HEK293 (cell line): ENCODE data around the gene STUM.

Experiments used
- BCL11A ChIP-seq: fragments of 450-650 bp; formaldehyde crosslinking; IDR thresholded peaks from 2 replicates; pipeline ENCODE4 v1.5.1; 2016; ENCODE audit warnings: low read depth, missing biosample characterization, missing genetic modification characterization
- IKZF3 ChIP-seq: fragments of 450-650 bp; IDR thresholded peaks from 2 replicates; pipeline ENCODE4 v1.5.0; 2018; ENCODE audit warnings: missing biosample characterization, mild to moderate bottlenecking, missing genetic modification characterization, moderate library complexity
- KLF1 ChIP-seq: fragments of 450-650 bp; formaldehyde crosslinking; IDR thresholded peaks from 2 replicates; pipeline ENCODE4 v1.5.1; 2016; ENCODE audit warnings: missing biosample characterization, missing genetic modification characterization
- OSR2 ChIP-seq: fragments of 450-650 bp; formaldehyde crosslinking; IDR thresholded peaks from 2 replicates; pipeline ENCODE4 v1.5.1; 2016; ENCODE audit warnings: missing biosample characterization, missing genetic modification characterization
- PATZ1 ChIP-seq: fragments of 450-650 bp; formaldehyde crosslinking; IDR thresholded peaks from 2 replicates; pipeline ENCODE4 v1.5.1; 2016; ENCODE audit warnings: missing biosample characterization, missing genetic modification characterization
- ZBTB1 ChIP-seq: fragments of 450-650 bp; formaldehyde crosslinking; IDR thresholded peaks from 2 replicates; pipeline ENCODE4 v1.5.1; 2016; ENCODE audit warnings: missing biosample characterization, missing genetic modification characterization
- ZBTB11 ChIP-seq: fragments of 450-650 bp; formaldehyde crosslinking; conservative IDR thresholded peaks from 2 replicates; pipeline ENCODE4 v1.5.1; 2016; ENCODE audit warnings: low read depth, missing biosample characterization, missing genetic modification characterization
- ZBTB44 ChIP-seq: fragments of 450-650 bp; IDR thresholded peaks from 2 replicates; pipeline ENCODE4 v1.5.1; 2018; ENCODE audit warnings: missing biosample characterization, mild to moderate bottlenecking, missing genetic modification characterization
- ZBTB7A ChIP-seq: fragments of 450-650 bp; formaldehyde crosslinking; IDR thresholded peaks from 2 replicates; pipeline ENCODE4 v1.5.1; 2016; ENCODE audit warnings: low read depth, missing biosample characterization, missing genetic modification characterization
- ZIC2 ChIP-seq: fragments of 450-650 bp; formaldehyde crosslinking; IDR thresholded peaks from 2 replicates; pipeline ENCODE4 v1.5.1; 2016; ENCODE audit warnings: missing biosample characterization, missing genetic modification characterization
- ZNF175 ChIP-seq: fragments of 450-650 bp; formaldehyde crosslinking; IDR thresholded peaks from 2 replicates; pipeline ENCODE4 v1.5.1; 2016; ENCODE audit warnings: missing biosample characterization, missing genetic modification characterization
- ZNF239 ChIP-seq: fragments of 450-650 bp; formaldehyde crosslinking; IDR thresholded peaks from 2 replicates; pipeline ENCODE4 v1.5.1; 2016; ENCODE audit warnings: missing biosample characterization, missing genetic modification characterization
- ZNF280D ChIP-seq: fragments of 450-650 bp; formaldehyde crosslinking; IDR thresholded peaks from 2 replicates; pipeline ENCODE4 v1.5.1; 2016; ENCODE audit warnings: missing biosample characterization, missing genetic modification characterization
- ZNF335 ChIP-seq: fragments of 450-650 bp; formaldehyde crosslinking; conservative IDR thresholded peaks from 2 replicates; pipeline ENCODE4 v1.5.1; 2016; ENCODE audit warnings: missing biosample characterization, missing genetic modification characterization
- ZNF341 ChIP-seq: fragments of 450-650 bp; formaldehyde crosslinking; IDR thresholded peaks from 2 replicates; pipeline ENCODE4; 2016; ENCODE audit warnings: low read depth, missing biosample characterization, missing genetic modification characterization
- ZNF398 ChIP-seq: fragments of 450-650 bp; formaldehyde crosslinking; IDR thresholded peaks from 2 replicates; pipeline ENCODE4 v1.5.1; 2017; ENCODE audit warnings: missing biosample characterization, missing genetic modification characterization
- ZNF423 ChIP-seq: fragments of 450-650 bp; formaldehyde crosslinking; IDR thresholded peaks from 2 replicates; pipeline ENCODE4 v1.5.1; 2016; ENCODE audit warnings: missing biosample characterization, missing genetic modification characterization
- ZNF501 ChIP-seq: fragments of 450-650 bp; formaldehyde crosslinking; IDR thresholded peaks from 2 replicates; pipeline ENCODE4 v1.5.1; 2016; ENCODE audit warnings: missing biosample characterization, missing genetic modification characterization
- ZNF561 ChIP-seq: fragments of 450-650 bp; IDR thresholded peaks from 2 replicates; pipeline ENCODE4 v1.5.1; 2018; ENCODE audit warnings: missing biosample characterization, missing genetic modification characterization, borderline replicate concordance
- ZNF596 ChIP-seq: fragments of 450-650 bp; IDR thresholded peaks from 2 replicates; pipeline ENCODE4 v1.5.0; 2018; ENCODE audit warnings: missing biosample characterization, mild to moderate bottlenecking, missing genetic modification characterization, moderate library complexity
- ZNF670 ChIP-seq: fragments of 450-650 bp; formaldehyde crosslinking; IDR thresholded peaks from 2 replicates; pipeline ENCODE4 v1.5.1; 2016; ENCODE audit warnings: missing biosample characterization, missing genetic modification characterization, low read depth
- ZNF692 ChIP-seq: fragments of 450-650 bp; formaldehyde crosslinking; IDR thresholded peaks from 2 replicates; pipeline ENCODE4 v1.5.1; 2016; ENCODE audit warnings: missing biosample characterization, missing genetic modification characterization
- ZNF785 ChIP-seq: fragments of 450-650 bp; formaldehyde crosslinking; IDR thresholded peaks from 2 replicates; pipeline ENCODE4 v1.5.1; 2016; ENCODE audit warnings: missing biosample characterization, missing genetic modification characterization

The STUM gene

GRCh38 chr1:226549094-226549936, 751 bp downstream of the STUM start (continued):
- TF ChIP-seq ZNF692 (tag by site-specific recombination): peak; percentile 14; the same call in 1 of the 2 replicates
- TF ChIP-seq ZBTB7A (tag by site-specific recombination): peak; percentile 16; the same call in 1 of the 2 replicates
- TF ChIP-seq ZNF335 (tag by site-specific recombination): peak; percentile 85
- TF ChIP-seq ZNF398 (tag by site-specific recombination): peak; percentile 78
- TF ChIP-seq ZBTB1 (tag by site-specific recombination): no peak
- no peak for TF ChIP-seq OSR2 (tag by site-specific recombination)
- TF ChIP-seq ZNF239: no peak
- 0 out of 2 replicates have a peak, but pooled peaks have one; percentile 34 for TF ChIP-seq BCL11A
- no peak for TF ChIP-seq IKZF3
- TF ChIP-seq PATZ1: peak; percentile 72; the same call in 1 of the 2 replicates
- peak; percentile 16; the same call in 1 of the 2 replicates for TF ChIP-seq ZNF501 (tag by site-specific recombination)
- peak; percentile 88 for TF ChIP-seq ZIC2 (tag by site-specific recombination)
- TF ChIP-seq KLF1 (tag by site-specific recombination): peak; percentile 84
- 0 out of 2 replicates have a peak, but pooled peaks have one; percentile 11 for TF ChIP-seq ZNF561 (tag by site-specific recombination)
- TF ChIP-seq ZNF280D (tag by site-specific recombination): no peak
- peak; percentile 33; the same call in 1 of the 2 replicates for TF ChIP-seq ZBTB44 (tag by site-specific recombination)
- TF ChIP-seq ZNF785 (tag by site-specific recombination): no peak
- TF ChIP-seq ZNF423 (tag by site-specific recombination): peak; percentile 81
- no peak for TF ChIP-seq ZNF670
- no peak for TF ChIP-seq ZNF341 (tag by site-specific recombination)
- TF ChIP-seq ZNF596 (tag by site-specific recombination): no peak
- TF ChIP-seq ZBTB11 (tag by site-specific recombination): no peak; the same call in 1 of the 2 replicates
- TF ChIP-seq ZNF175: no peak
